Measurements from ENCODE around the gene KIAA0040. TPM values are rescaled to one million over a fixed set of nuclear protein-coding genes. Genes with fewer than 3 reads are reported as not detected.

Gene KIAA0040
- total RNA-seq, 1 experiment from 2014 or later, result 15.0 TPM

- 0 out of 2 replicates have a peak, but pooled peaks cover 3% of the 10 kb centered on the region for H3K9me3 Mint-ChIP-seq
- H3K4me3 Mint-ChIP-seq, result no peak overlapping the region
- no peaks in the 10 kb centered on the region for H3K4me1 Mint-ChIP-seq
- ATAC-seq (peak; percentile 72), DNase-seq (ENCODE audit: low spot score) (no peak)
- H3K27ac Mint-ChIP-seq, result no peak overlapping the region
- ChIA-PET POLR2A (no interaction called here), CTCF (interaction anchor here (1.6 kb wide), 1 partner anchor 17 kb away, joined by 8 read pairs; no protein-coding TSS in a partner anchor)
- no peaks in the 10 kb centered on the region for H3K27me3 Mint-ChIP-seq (ENCODE audit: low read depth)
- no peak for TF ChIP-seq JAZF1 (CRISPR knock-in tag; IDR thresholded peaks at IDR 0.05)
- no peak for TF ChIP-seq ZNF121 (CRISPR knock-in tag; IDR thresholded peaks at IDR 0.05)
- TF ChIP-seq ELF4 (CRISPR knock-in tag; IDR thresholded peaks at IDR 0.05; ENCODE audit: low read depth), result no peak
- TF ChIP-seq JUN (CRISPR knock-in tag; IDR thresholded peaks at IDR 0.05), result no peak
- TF ChIP-seq FOXK1 (CRISPR knock-in tag; IDR thresholded peaks at IDR 0.05), result no peak
- no peak for TF ChIP-seq NR2C2 (CRISPR knock-in tag; IDR thresholded peaks at IDR 0.05)
- H3K36me3 Mint-ChIP-seq, result peaks cover 3% of the 10 kb centered on the region
These were observed 23.8 kb downstream of the KIAA0040 start for GRCh38 chr1:175168782-175169181.

DNA sequence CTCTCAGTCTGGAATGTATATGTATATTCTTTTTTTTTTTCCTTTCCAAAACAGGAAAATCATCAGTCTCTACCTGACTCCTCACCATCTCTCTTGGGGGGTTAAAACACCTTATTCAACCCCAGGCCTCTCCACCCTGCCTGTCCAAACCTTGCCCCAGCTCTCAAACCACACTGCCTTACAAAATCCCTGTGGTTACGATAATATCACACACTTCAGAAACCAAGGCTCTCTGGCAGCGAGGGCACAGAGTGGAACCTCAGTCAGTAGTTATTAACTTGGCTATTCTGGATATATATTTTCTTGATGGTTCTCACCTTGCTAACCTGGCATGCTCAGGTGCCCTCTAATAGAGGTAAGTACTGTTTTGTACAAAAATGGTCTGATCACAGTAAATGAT lies 24.7 kb downstream of the KIAA0040 start:
- POLR2A ChIA-PET, result no interaction called here
- CTCF ChIA-PET, result no interaction called here
- H3K27me3 Mint-ChIP-seq (ENCODE audit: low read depth), result no peaks in the 10 kb centered on the region
- H3K36me3 Mint-ChIP-seq, result peaks cover 3% of the 10 kb centered on the region
- ATAC-seq (no peak), DNase-seq (ENCODE audit: low spot score) (no peak)
- TF ChIP-seq, protein P1, sequence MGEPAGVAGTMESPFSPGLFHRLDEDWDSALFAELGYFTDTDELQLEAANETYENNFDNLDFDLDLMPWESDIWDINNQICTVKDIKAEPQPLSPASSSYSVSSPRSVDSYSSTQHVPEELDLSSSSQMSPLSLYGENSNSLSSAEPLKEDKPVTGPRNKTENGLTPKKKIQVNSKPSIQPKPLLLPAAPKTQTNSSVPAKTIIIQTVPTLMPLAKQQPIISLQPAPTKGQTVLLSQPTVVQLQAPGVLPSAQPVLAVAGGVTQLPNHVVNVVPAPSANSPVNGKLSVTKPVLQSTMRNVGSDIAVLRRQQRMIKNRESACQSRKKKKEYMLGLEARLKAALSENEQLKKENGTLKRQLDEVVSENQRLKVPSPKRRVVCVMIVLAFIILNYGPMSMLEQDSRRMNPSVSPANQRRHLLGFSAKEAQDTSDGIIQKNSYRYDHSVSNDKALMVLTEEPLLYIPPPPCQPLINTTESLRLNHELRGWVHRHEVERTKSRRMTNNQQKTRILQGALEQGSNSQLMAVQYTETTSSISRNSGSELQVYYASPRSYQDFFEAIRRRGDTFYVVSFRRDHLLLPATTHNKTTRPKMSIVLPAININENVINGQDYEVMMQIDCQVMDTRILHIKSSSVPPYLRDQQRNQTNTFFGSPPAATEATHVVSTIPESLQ (CRISPR knock-in tag; IDR thresholded peaks at IDR 0.05), result no peak
- TF ChIP-seq CREM (CRISPR knock-in tag; IDR thresholded peaks at IDR 0.05) (no peak), ZNF121 (CRISPR knock-in tag; IDR thresholded peaks at IDR 0.05) (no peak), MXD4 (CRISPR knock-in tag; IDR thresholded peaks at IDR 0.05; ENCODE audit: borderline replicate concordance) (no peak), ZNF671 (CRISPR knock-in tag; IDR thresholded peaks at IDR 0.05) (no peak)
- TF ChIP-seq, protein P2, sequence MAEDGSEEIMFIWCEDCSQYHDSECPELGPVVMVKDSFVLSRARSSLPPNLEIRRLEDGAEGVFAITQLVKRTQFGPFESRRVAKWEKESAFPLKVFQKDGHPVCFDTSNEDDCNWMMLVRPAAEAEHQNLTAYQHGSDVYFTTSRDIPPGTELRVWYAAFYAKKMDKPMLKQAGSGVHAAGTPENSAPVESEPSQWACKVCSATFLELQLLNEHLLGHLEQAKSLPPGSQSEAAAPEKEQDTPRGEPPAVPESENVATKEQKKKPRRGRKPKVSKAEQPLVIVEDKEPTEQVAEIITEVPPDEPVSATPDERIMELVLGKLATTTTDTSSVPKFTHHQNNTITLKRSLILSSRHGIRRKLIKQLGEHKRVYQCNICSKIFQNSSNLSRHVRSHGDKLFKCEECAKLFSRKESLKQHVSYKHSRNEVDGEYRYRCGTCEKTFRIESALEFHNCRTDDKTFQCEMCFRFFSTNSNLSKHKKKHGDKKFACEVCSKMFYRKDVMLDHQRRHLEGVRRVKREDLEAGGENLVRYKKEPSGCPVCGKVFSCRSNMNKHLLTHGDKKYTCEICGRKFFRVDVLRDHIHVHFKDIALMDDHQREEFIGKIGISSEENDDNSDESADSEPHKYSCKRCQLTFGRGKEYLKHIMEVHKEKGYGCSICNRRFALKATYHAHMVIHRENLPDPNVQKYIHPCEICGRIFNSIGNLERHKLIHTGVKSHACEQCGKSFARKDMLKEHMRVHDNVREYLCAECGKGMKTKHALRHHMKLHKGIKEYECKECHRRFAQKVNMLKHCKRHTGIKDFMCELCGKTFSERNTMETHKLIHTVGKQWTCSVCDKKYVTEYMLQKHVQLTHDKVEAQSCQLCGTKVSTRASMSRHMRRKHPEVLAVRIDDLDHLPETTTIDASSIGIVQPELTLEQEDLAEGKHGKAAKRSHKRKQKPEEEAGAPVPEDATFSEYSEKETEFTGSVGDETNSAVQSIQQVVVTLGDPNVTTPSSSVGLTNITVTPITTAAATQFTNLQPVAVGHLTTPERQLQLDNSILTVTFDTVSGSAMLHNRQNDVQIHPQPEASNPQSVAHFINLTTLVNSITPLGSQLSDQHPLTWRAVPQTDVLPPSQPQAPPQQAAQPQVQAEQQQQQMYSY (CRISPR knock-in tag; IDR thresholded peaks at IDR 0.05), result no peak
- TF ChIP-seq, protein P3, sequence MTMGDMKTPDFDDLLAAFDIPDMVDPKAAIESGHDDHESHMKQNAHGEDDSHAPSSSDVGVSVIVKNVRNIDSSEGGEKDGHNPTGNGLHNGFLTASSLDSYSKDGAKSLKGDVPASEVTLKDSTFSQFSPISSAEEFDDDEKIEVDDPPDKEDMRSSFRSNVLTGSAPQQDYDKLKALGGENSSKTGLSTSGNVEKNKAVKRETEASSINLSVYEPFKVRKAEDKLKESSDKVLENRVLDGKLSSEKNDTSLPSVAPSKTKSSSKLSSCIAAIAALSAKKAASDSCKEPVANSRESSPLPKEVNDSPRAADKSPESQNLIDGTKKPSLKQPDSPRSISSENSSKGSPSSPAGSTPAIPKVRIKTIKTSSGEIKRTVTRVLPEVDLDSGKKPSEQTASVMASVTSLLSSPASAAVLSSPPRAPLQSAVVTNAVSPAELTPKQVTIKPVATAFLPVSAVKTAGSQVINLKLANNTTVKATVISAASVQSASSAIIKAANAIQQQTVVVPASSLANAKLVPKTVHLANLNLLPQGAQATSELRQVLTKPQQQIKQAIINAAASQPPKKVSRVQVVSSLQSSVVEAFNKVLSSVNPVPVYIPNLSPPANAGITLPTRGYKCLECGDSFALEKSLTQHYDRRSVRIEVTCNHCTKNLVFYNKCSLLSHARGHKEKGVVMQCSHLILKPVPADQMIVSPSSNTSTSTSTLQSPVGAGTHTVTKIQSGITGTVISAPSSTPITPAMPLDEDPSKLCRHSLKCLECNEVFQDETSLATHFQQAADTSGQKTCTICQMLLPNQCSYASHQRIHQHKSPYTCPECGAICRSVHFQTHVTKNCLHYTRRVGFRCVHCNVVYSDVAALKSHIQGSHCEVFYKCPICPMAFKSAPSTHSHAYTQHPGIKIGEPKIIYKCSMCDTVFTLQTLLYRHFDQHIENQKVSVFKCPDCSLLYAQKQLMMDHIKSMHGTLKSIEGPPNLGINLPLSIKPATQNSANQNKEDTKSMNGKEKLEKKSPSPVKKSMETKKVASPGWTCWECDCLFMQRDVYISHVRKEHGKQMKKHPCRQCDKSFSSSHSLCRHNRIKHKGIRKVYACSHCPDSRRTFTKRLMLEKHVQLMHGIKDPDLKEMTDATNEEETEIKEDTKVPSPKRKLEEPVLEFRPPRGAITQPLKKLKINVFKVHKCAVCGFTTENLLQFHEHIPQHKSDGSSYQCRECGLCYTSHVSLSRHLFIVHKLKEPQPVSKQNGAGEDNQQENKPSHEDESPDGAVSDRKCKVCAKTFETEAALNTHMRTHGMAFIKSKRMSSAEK (CRISPR knock-in tag; IDR thresholded peaks at IDR 0.05; ENCODE audit: borderline replicate concordance), result no peak
- 0 out of 2 replicates have a peak, but pooled peaks cover 3% of the 10 kb centered on the region for H3K9me3 Mint-ChIP-seq
- no peak overlapping the region for H3K27ac Mint-ChIP-seq
- H3K4me1 Mint-ChIP-seq, result no peaks in the 10 kb centered on the region
- H3K4me3 Mint-ChIP-seq, result no peak overlapping the region

DNA sequence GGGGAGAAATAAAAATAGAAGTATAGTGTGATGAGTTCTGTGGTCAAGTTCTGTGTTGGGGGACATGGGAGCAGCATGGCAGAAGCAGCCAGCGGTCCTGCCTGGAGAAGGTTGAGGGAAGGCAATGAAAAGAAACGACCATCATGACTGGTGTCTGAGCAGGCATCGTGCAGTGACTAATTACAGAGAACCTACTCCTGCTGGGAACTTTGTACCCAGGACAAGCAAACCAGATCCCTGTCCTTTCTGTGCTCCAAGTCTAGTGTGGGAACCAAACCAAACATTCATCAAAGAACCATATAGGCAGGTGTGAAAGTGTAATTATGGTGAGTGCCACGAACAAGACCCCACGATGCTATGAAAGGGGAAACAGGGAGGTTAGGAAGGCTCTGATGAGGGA lies 25.8 kb downstream of the KIAA0040 start:
- POLR2A ChIA-PET, result no interaction called here
- 0 out of 2 replicates have a peak, but pooled peaks cover 3% of the 10 kb centered on the region for H3K9me3 Mint-ChIP-seq
- H3K4me1 Mint-ChIP-seq, result no peaks in the 10 kb centered on the region
- peaks cover 3% of the 10 kb centered on the region for H3K36me3 Mint-ChIP-seq
- no peaks in the 10 kb centered on the region for H3K27me3 Mint-ChIP-seq (ENCODE audit: low read depth)
- DNase-seq (ENCODE audit: low spot score) (no peak), ATAC-seq (no peak)
- CTCF ChIA-PET, result no interaction called here
- H3K27ac Mint-ChIP-seq, result no peak overlapping the region
- H3K4me3 Mint-ChIP-seq, result no peak overlapping the region
- no peak for TF ChIP-seq ZNF396 (CRISPR knock-in tag; IDR thresholded peaks at IDR 0.05; ENCODE audit: borderline replicate concordance)
- no peak for TF ChIP-seq ERG (CRISPR knock-in tag; IDR thresholded peaks at IDR 0.05)
- TF ChIP-seq IRF2 (CRISPR knock-in tag; IDR thresholded peaks at IDR 0.05; ENCODE audit: borderline replicate concordance, low read depth), result no peak
- no peak for TF ChIP-seq SMAD4 (CRISPR knock-in tag; IDR thresholded peaks at IDR 0.05)
- TF ChIP-seq NFE2L1 (CRISPR knock-in tag; IDR thresholded peaks at IDR 0.05), result no peak
- no peak for TF ChIP-seq ZNF416 (CRISPR knock-in tag; IDR thresholded peaks at IDR 0.05)
- TF ChIP-seq EMX1 (CRISPR knock-in tag; IDR thresholded peaks at IDR 0.05), result no peak
- TF ChIP-seq ESRRA (CRISPR knock-in tag; IDR thresholded peaks at IDR 0.05; ENCODE audit: borderline replicate concordance), result no peak
- TF ChIP-seq, protein P4, sequence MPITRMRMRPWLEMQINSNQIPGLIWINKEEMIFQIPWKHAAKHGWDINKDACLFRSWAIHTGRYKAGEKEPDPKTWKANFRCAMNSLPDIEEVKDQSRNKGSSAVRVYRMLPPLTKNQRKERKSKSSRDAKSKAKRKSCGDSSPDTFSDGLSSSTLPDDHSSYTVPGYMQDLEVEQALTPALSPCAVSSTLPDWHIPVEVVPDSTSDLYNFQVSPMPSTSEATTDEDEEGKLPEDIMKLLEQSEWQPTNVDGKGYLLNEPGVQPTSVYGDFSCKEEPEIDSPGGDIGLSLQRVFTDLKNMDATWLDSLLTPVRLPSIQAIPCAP (CRISPR knock-in tag; IDR thresholded peaks at IDR 0.05), result no peak

Data from WTC11 (cell line).